ENCODE measurements around the gene FOXS1.

GRCh38 chr20:31870726-31871617, 25.6 kb upstream of the FOXS1 start:
- TF ChIP-seq MAX (IDR thresholded peaks at IDR 0.05) = no peak
- no peak for TF ChIP-seq EP300 (IDR thresholded peaks at IDR 0.05; ENCODE audit: borderline replicate concordance)
- no peak for TF ChIP-seq CEBPB (IDR thresholded peaks at IDR 0.05)
- TF ChIP-seq RAD21 (IDR thresholded peaks at IDR 0.05; ENCODE audit: low read depth) = no peak
- TF ChIP-seq EGR1 (IDR thresholded peaks at IDR 0.05) = no peak
- no peak for TF ChIP-seq REST (IDR thresholded peaks at IDR 0.05; ENCODE audit: low read depth)
- no peak for TF ChIP-seq YY1 (IDR thresholded peaks at IDR 0.05; ENCODE audit: low read depth)
- TF ChIP-seq CREB1 (IDR thresholded peaks at IDR 0.05; ENCODE audit: low read depth) = no peak
